Right lobe of liver (tissue), 6 donors: ENCODE data around the gene CEP72. TPM values are rescaled to one million over a fixed set of nuclear protein-coding genes. Genes with fewer than 3 reads are reported as not detected.

Experiments
- ATAC-seq, 4 donors: fragments of 200-7000 bp; cut with Tn5 transposase; one replicate each; pipeline ENCODE4 v1.9.1; 2020; ENCODE audit warnings: mild to moderate bottlenecking in 4 of 4, moderate library complexity in 4 of 4
- DNase-seq, 3 donors: peaks; one replicate each; pipeline ENCODE4 v3.0.0-alpha.2; 2020
- H3K27ac ChIP-seq, 3 donors: fragments of 200-600 bp; one replicate each; pipeline ENCODE4 v1.8.0; 2022
- H3K27me3 ChIP-seq, 2 donors: fragments of 200-600 bp; one replicate each; pipeline ENCODE4 v1.8.0; 2022
- H3K36me3 ChIP-seq, 4 donors: fragments of 200-600 bp; sonication (generic) in 1 of 4; one replicate each; pipeline versions ENCODE4 v1.5.1 to v1.8.0; 2017 to 2022; ENCODE audit warnings: control low read depth in 1 of 4
- H3K4me1 ChIP-seq, 4 donors: fragments of 200-600 bp; sonication (generic) in 1 of 4; one replicate each; pipeline versions ENCODE4 v1.5.1 to v1.8.0; 2017 to 2022; ENCODE audit warnings: control low read depth in 1 of 4
- H3K4me3 ChIP-seq, 3 donors: fragments of 200-600 bp; one replicate each; pipeline ENCODE4 v1.8.0; 2022
- H3K9me3 ChIP-seq, 4 donors: fragments of 200-600 bp; sonication (generic) in 1 of 4; one replicate each; pipeline versions ENCODE4 v1.5.1 to v1.8.0; 2017 to 2022; ENCODE audit warnings: control low read depth in 1 of 4
- POLR2A ChIP-seq: fragments of 450-650 bp; IDR thresholded peaks from one replicate; pipeline ENCODE4 v1.6.1; 2017; ENCODE audit warnings: antibody characterized with exemption, mild to moderate bottlenecking
- WGBS: methylation state at CpG from one replicate; pipeline ENCODE4 v1.1.6; 2018; ENCODE audit warnings: low coverage, low lambda C conversion rate; ENCODE audit not compliant: insufficient coverage; ENCODE audit errors: missing lambda C conversion rate; 5-methylcytosine and 5-hydroxymethylcytosine counted together
- intact Hi-C, 2 donors: fragments of 100-400 bp; cut with DNase I; formaldehyde crosslinking; loops; one replicate each; pipeline versions ENCODE4 v1.11.2 to v1.14.1; 2022
- total RNA-seq, 6 experiments: library from RNA; depleted of rRNA in 2 of 6; stranded (reverse); fragments of >200 nt in 2 of 6; fragmentation: NEBNext Ultra II Directional in 3 of 6; extraction: Animal tissue kit (Norgen Biotek cat#: 25700) in 3 of 6; gene quantifications; one replicate each; pipeline versions ENCODE4 v1.1.0 to v1.2.4, GENCODE V29; 2016 to 2023
- TF ChIP-seq, protein P1 (sequence below), 4 donors: fragments of 200-600 bp in 3 of 4; fragments of 450-650 bp in 1 of 4; IDR thresholded peaks; one replicate each; pipeline versions ENCODE4 v1.5.1 to v1.8.0; 2016 to 2022; ENCODE audit warnings: antibody characterized with exemption in 4 of 4, mild to moderate bottlenecking in 2 of 4
- donor health status: DM: no; HTN: yes; CAD: no.
- donor health status: DM: no; HTN: no; CAD: no.
- donor health status: DM: no; HTN: no; CAD: no.
- donor health status: DM: no; HTN: yes; CAD: no.
- donor health status: DM: no; HTN: yes; CAD: no.

CEP72 gene
- total RNA-seq, 6 experiments from 2014 or later = 3.4 to 6.0 (median 4.2) TPM

DNA sequence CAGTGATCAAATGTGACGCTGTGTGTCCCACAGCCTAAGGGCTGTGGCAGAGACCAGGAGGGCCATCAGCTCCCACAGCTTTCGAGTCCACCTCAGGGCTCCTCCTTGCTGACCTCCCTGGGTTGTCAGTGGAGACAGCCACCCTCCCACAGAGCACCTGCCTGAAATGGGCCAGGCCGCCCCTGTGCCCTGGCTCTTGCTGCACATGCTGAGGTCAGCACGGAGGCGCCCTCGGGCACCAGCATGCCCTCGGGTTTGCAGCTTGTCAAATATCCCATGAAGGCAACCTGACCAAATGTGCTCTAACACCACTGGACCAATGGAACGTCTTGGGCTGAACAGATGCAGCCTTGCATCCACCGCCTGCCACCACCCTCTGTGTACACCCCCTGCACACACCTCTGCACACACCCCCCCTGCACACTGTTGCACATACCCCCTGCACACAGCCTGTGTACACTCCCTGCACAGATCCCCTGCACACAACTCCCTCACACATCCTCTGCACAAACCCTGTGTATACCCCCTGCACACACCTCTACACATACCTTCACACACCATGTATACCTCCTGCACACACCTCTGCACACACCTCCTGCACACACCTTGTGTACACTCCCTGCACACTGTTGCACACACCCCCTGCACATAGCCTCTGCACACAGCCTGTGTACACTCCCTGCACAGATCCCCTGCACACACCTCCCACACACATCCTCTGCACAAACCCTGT is 2.0 kb upstream of the CEP72 start:
- H3K4me1 ChIP-seq = peaks cover 0 to 6% (median 2%) of the 10 kb centered on the region in 4 donors
- no peaks in the 10 kb centered on the region for H3K27me3 ChIP-seq
- H3K4me3 ChIP-seq = no peak overlapping the region
- no peak for DNase-seq
- H3K36me3 ChIP-seq = no peaks in the 10 kb centered on the region
- WGBS = no CpG with 5 or more reads among the region's 9 CpGs
- intact Hi-C loops = no loop called here
- TF ChIP-seq, protein P1, sequence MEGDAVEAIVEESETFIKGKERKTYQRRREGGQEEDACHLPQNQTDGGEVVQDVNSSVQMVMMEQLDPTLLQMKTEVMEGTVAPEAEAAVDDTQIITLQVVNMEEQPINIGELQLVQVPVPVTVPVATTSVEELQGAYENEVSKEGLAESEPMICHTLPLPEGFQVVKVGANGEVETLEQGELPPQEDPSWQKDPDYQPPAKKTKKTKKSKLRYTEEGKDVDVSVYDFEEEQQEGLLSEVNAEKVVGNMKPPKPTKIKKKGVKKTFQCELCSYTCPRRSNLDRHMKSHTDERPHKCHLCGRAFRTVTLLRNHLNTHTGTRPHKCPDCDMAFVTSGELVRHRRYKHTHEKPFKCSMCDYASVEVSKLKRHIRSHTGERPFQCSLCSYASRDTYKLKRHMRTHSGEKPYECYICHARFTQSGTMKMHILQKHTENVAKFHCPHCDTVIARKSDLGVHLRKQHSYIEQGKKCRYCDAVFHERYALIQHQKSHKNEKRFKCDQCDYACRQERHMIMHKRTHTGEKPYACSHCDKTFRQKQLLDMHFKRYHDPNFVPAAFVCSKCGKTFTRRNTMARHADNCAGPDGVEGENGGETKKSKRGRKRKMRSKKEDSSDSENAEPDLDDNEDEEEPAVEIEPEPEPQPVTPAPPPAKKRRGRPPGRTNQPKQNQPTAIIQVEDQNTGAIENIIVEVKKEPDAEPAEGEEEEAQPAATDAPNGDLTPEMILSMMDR (IDR thresholded peaks at IDR 0.05) = no peak
- TF ChIP-seq POLR2A = no peak
- no peak overlapping the region for H3K27ac ChIP-seq
- H3K9me3 ChIP-seq = no peaks in the 10 kb centered on the region
- no peak for ATAC-seq

DNA sequence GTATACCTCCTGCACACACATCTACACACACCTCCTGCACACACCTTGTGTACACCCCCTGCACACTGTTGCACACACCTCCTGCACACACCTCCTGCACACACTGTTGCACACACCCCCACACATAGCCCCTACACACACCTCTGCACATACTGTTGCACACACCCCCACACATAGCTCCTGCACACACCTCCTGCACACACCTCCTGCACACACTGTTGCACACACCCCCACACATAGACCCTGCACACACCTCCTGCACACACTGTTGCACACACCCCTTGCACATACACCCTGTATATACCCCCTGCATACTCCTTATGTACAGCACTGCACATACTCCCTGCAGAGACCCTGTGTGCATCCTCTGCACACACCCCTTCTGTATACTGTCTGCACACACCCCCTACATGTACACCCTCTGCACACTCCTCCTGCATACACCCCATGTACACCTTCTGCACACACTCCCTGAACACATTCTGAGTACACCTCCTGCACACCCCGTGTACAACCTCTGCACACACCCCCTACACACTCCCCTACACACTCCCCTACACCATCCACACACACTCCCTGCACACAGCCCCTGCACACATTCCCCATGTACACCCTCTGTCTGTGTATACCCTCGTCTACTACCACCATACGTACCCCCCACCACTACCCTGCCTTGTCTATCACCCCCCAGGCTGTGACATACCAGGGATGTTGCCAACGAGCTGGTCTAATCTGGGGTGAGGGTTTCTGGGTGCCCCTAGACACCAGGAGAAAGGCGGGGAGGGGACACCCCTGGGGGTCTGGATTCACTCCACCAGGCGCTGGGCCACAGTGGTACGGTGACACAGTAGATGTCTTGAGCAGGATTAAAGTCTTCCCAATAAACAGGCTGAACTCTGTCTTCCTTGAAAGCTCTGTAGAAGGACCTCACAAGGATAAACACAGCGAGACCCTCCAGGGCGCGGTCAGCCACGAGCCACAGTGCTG is 1.1 kb upstream of the CEP72 start:
- Histone ChIP-seq H3K27me3 (no peaks in the 10 kb centered on the region), H3K27ac (no peak overlapping the region), H3K4me1 (peaks cover 0 to 6% (median 2%) of the 10 kb centered on the region in 4 donors), H3K36me3 (no peaks in the 10 kb centered on the region), H3K9me3 (no peaks in the 10 kb centered on the region), H3K4me3 (peak overlapping the region; percentile 69 to 92 (median 83))
- DNase-seq (no peak), ATAC-seq (no peak)
- WGBS = 82% methylated on average over 7 of the region's 11 CpGs
- no peak for TF ChIP-seq POLR2A
- TF ChIP-seq, protein P1 (IDR thresholded peaks at IDR 0.05) = no peak
- intact Hi-C loops = no loop called here

DNA sequence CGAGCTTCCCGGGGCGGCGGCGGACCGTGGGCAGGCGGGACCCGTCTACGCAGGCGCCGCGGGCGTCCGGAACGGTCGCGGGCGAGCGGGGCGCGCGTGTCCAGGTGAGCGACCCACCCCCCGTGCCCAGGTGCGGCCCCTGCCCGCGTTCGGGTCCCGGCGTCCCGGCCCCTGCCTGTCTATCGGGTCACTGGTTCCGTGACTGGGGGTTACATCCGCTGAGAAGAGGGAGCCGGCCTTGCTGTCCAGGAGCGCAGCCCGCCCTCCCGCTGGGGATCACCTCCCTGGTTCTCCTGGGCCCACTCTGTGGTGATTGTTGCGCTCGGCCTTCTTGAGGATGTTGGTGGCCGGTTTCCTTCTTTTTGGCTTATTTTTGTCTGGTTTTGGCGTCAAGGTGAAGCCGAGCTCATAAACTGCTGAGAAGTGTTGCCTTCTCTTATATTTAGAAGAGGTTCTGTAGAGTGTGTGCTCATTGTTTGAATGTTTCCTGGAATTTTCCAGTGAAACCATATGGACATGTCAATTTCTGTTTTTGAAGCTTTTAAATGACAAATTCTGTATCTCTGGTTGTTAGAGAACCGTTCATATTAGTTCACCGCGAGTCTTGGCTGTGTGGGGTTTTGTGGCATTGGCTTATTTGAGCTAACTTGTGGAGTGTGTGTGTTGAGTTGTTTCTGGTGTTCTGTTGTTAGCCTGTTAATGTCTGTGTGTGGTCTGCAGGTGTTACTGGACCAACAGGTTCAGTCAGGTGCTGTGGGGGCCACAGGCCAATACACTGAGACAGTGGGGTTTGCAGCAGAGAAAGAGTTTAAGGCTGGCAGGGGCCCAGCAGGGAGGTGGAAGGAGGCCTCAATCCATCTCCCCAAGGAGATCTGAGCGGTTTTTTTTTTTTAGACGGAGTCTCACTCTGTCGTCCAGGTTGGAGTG is 621 bp downstream of the CEP72 start:
- no peak overlapping the region for H3K27ac ChIP-seq
- H3K9me3 ChIP-seq = no peaks in the 10 kb centered on the region
- peaks cover 0 to 6% (median 2%) of the 10 kb centered on the region in 4 donors for H3K4me1 ChIP-seq
- H3K4me3 ChIP-seq = peak overlapping the region; percentile 69 to 92 (median 83)
- peak; percentile 4 to 36 (median 20) for ATAC-seq
- intact Hi-C loops = no loop called here
- H3K36me3 ChIP-seq = no peaks in the 10 kb centered on the region
- H3K27me3 ChIP-seq = no peaks in the 10 kb centered on the region
- 34% methylated on average over 9 of the region's 49 CpGs for WGBS
- DNase-seq = no peak
- TF ChIP-seq, protein P1 (IDR thresholded peaks at IDR 0.05) = no peak
- TF ChIP-seq POLR2A = no peak

DNA sequence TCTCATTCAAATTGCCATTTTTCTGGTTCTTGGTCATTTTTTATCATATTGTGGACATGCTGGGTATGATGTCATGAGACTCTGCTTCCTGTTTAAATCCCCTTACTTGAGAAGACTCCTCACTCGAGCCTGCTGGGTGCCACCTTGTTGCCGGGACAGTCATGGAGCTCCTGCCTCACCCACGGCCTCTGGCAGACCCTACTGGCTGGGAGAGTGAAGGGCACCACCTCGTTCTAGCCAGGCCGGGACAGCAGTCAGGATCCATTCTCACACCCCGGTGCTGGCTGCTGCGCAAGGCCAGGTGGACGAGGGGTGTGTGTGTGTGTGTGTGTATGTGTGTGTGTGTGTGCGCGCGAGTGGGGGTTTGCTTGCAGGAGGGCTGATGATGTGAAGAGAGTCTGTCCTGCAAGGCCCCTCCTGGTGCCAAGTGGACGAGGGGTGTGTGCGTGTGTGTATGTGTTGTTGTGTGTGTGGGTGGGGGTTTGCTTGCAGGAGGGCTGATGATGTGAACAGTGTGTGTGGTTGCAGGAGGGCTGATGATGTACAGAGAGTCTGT is 4.4 kb downstream of the CEP72 start:
- H3K4me1 ChIP-seq = peaks cover 0 to 6% (median 2%) of the 10 kb centered on the region in 4 donors
- H3K9me3 ChIP-seq = no peaks in the 10 kb centered on the region
- H3K27ac ChIP-seq = no peak overlapping the region
- TF ChIP-seq POLR2A = no peak
- 52% methylated on average over 8 of the region's 13 CpGs for WGBS
- intact Hi-C loops = no loop called here
- no peaks in the 10 kb centered on the region for H3K27me3 ChIP-seq
- peak; percentile 19 to 46 (median 33) for DNase-seq
- no peak overlapping the region for H3K4me3 ChIP-seq
- no peak for ATAC-seq
- H3K36me3 ChIP-seq = peaks cover 0 to 12% (median 0%) of the 10 kb centered on the region in 4 donors
